Activated CD4-positive, alpha-beta T cell treated with anti-CD3 and anti-CD28 coated beads, Interleukin-2, amount 50 U/mL, for 1 hour (primary cell): ENCODE data around the gene PSG1.

Experiments
- DNase-seq: peaks from one replicate; pipeline ENCODE4 v3.0.0-alpha.2; 2020

PSG1 gene

GRCh38 chr19:42816894-42817293 is 62.6 kb downstream of the PSG1 start:
- no peak for DNase-seq
